SK-N-SH treated with all-trans-retinoic acid at 6 μM for 48 hours (cell line): Measurements from ENCODE around the gene RAD51B.

ENCODE experiments used
- ATAC-seq: fragments of 200-7000 bp; cut with Tn5 transposase; 3 replicates; pipeline ENCODE4 v1.9.1; 2020; ENCODE audit warnings: mild to moderate bottlenecking, moderate library complexity
- ARNTL ChIP-seq: fragments of 450-650 bp; formaldehyde crosslinking; IDR thresholded peaks from 2 replicates; pipeline ENCODE4 v1.5.0; 2020; ENCODE audit warnings: low read depth, mild to moderate bottlenecking, moderate library complexity, borderline replicate concordance
- BACH2 ChIP-seq: fragments of 250-450 bp; sonication (Bioruptor Pico); IDR thresholded peaks from 2 replicates; pipeline ENCODE4 v1.9.0; 2021; ENCODE audit warnings: mild to moderate bottlenecking, borderline replicate concordance
- CREB5 ChIP-seq: fragments of 250-450 bp; sonication (Bioruptor Pico); IDR thresholded peaks from 2 replicates; pipeline ENCODE4 v1.5.1; 2020; ENCODE audit warnings: low read depth, mild to moderate bottlenecking, moderate library complexity
- CSDC2 ChIP-seq: fragments of 250-450 bp; sonication (Bioruptor Pico); IDR thresholded peaks from 2 replicates; pipeline ENCODE4 v1.5.0; 2020; ENCODE audit warnings: mild to moderate bottlenecking, moderate library complexity
- CSRNP3 ChIP-seq: fragments of 250-450 bp; sonication (Bioruptor Pico); IDR thresholded peaks from 2 replicates; pipeline ENCODE4 v1.5.1; 2021; ENCODE audit warnings: mild to moderate bottlenecking, moderate library complexity
- ESRRG ChIP-seq: fragments of 250-450 bp; sonication (Bioruptor Pico); IDR thresholded peaks from 2 replicates; pipeline ENCODE4 v1.6.1; 2021; ENCODE audit warnings: mild to moderate bottlenecking
- GLIS3 ChIP-seq: fragments of 250-450 bp; sonication (Bioruptor Pico); IDR thresholded peaks from 2 replicates; pipeline ENCODE4 v1.5.0; 2020; ENCODE audit warnings: mild to moderate bottlenecking, moderate library complexity
- ISL1 ChIP-seq: fragments of 250-450 bp; sonication (Bioruptor Pico); IDR thresholded peaks from 2 replicates; pipeline ENCODE4 v2.1.2; 2022; ENCODE audit warnings: mild to moderate bottlenecking, moderate library complexity
- PATZ1 ChIP-seq: fragments of 250-450 bp; sonication (Bioruptor Pico); IDR thresholded peaks from 2 replicates; pipeline ENCODE4 v1.8.0; 2020; ENCODE audit warnings: mild to moderate bottlenecking, moderate library complexity, borderline replicate concordance
- POU6F1 ChIP-seq: fragments of 250-450 bp; sonication (Bioruptor Pico); IDR thresholded peaks from 2 replicates; pipeline ENCODE4 v1.8.0; 2021; ENCODE audit warnings: low read depth, mild to moderate bottlenecking, moderate library complexity, borderline replicate concordance
- PPARA ChIP-seq: fragments of 250-450 bp; sonication (Bioruptor Pico); IDR thresholded peaks from 2 replicates; pipeline ENCODE4 v1.5.0; 2020; ENCODE audit warnings: mild to moderate bottlenecking, borderline replicate concordance
- RARB ChIP-seq: fragments of 250-450 bp; sonication (Bioruptor Pico); IDR thresholded peaks from 2 replicates; pipeline ENCODE4 v1.8.0; 2021; ENCODE audit warnings: mild to moderate bottlenecking, moderate library complexity
- SNAI2 ChIP-seq: fragments of 250-450 bp; sonication (Bioruptor Pico); IDR thresholded peaks from 2 replicates; pipeline ENCODE4 v1.5.0; 2020; ENCODE audit warnings: mild to moderate bottlenecking, moderate library complexity
- TCF4 ChIP-seq: fragments of 250-450 bp; sonication (Bioruptor Pico); IDR thresholded peaks from 2 replicates; pipeline ENCODE4 v1.8.0; 2021; ENCODE audit warnings: mild to moderate bottlenecking, moderate library complexity, borderline replicate concordance
- TOX ChIP-seq: fragments of 250-450 bp; sonication (Bioruptor Pico); IDR thresholded peaks from 2 replicates; pipeline ENCODE4 v1.8.0; 2021; ENCODE audit warnings: mild to moderate bottlenecking, moderate library complexity, borderline replicate concordance
- TSHZ2 ChIP-seq: fragments of 250-450 bp; sonication (Bioruptor Pico); IDR thresholded peaks from 2 replicates; pipeline ENCODE4 v1.5.0; 2020; ENCODE audit warnings: mild to moderate bottlenecking, moderate library complexity
- ZC3H10 ChIP-seq: fragments of 250-450 bp; sonication (Bioruptor Pico); IDR thresholded peaks from 2 replicates; pipeline ENCODE4 v1.5.1; 2021; ENCODE audit warnings: mild to moderate bottlenecking, moderate library complexity
- ZFP30 ChIP-seq: fragments of 450-650 bp; formaldehyde crosslinking; IDR thresholded peaks from 2 replicates; pipeline ENCODE4 v1.5.0; 2022; ENCODE audit warnings: mild to moderate bottlenecking, moderate library complexity
- ZNF70 ChIP-seq: fragments of 450-650 bp; formaldehyde crosslinking; IDR thresholded peaks from 2 replicates; pipeline ENCODE4 v1.5.0; 2020; ENCODE audit warnings: mild to moderate bottlenecking, moderate library complexity
- ZNF8 ChIP-seq: fragments of 450-650 bp; formaldehyde crosslinking; IDR thresholded peaks from 2 replicates; pipeline ENCODE4 v1.5.0; 2020; ENCODE audit warnings: mild to moderate bottlenecking, moderate library complexity

RAD51B gene

GRCh38 chr14:68687746-68688145 is 868.2 kb downstream of the RAD51B start (continued):
- TF ChIP-seq PPARA (CRISPR knock-in tag) = no peak

GRCh38 chr14:68688872-68689371 is 869.3 kb downstream of the RAD51B start:
- ATAC-seq = peak; percentile 67
- TF ChIP-seq ZNF8 (no peak), ESRRG (no peak), GLIS3 (CRISPR knock-in tag) (no peak), TOX (CRISPR knock-in tag) (no peak), CREB5 (CRISPR knock-in tag) (no peak), RARB (no peak), PPARA (CRISPR knock-in tag) (no peak), SNAI2 (no peak), CSRNP3 (CRISPR knock-in tag) (no peak), ARNTL (CRISPR knock-in tag) (no peak), TSHZ2 (CRISPR knock-in tag) (no peak), PATZ1 (CRISPR knock-in tag) (no peak), POU6F1 (CRISPR knock-in tag) (no peak), ZNF70 (CRISPR knock-in tag) (no peak), ZC3H10 (CRISPR knock-in tag) (no peak), ISL1 (CRISPR knock-in tag) (no peak), ZFP30 (no peak), BACH2 (CRISPR knock-in tag) (no peak)
- TF ChIP-seq, all 23 proteins: peak for 0

- ATAC-seq = no peak
- TF ChIP-seq CSDC2 (CRISPR knock-in tag) (no peak), GLIS3 (CRISPR knock-in tag) (no peak), TCF4 (no peak), TOX (CRISPR knock-in tag) (no peak), TSHZ2 (CRISPR knock-in tag) (no peak), ZNF8 (no peak), PATZ1 (CRISPR knock-in tag) (no peak), ARNTL (CRISPR knock-in tag) (no peak), PPARA (CRISPR knock-in tag) (no peak), RARB (no peak), SNAI2 (no peak), BACH2 (CRISPR knock-in tag) (no peak), CREB5 (CRISPR knock-in tag) (no peak)
These were observed 869.9 kb downstream of the RAD51B start for GRCh38 chr14:68689511-68689910.
